T1000 (cell line): ENCODE results near the gene ARHGAP22.
"Not testable (repeated sequence)": the region's sequence is repeated elsewhere in the genome, so short reads cannot be mapped to it uniquely, and the experiment has no call there.

Source experiments
- DNase-seq: peaks from one replicate; lab custom pipeline; 2025; ENCODE audit warnings: mixed read lengths; lab: John Stamatoyannopoulos, UW

The ARHGAP22 gene

GRCh38 chr10:48604991-48605508 lies at the start of gene ARHGAP22:
ARHGAP22 (minus strand) TSS chr10:48605073; CDS start chr10:48604796, 277 bp downstream.
- peak; percentile 58 for DNase-seq

- no peak for DNase-seq
Measured at GRCh38 chr10:48653944-48654698, 49.2 kb upstream of the ARHGAP22 start.

GRCh38 chr10:48653347-48653746 lies 48.5 kb upstream of the ARHGAP22 start:
- no peak for DNase-seq

GRCh38 chr10:48652344-48652743 lies 47.5 kb upstream of the ARHGAP22 start:
- DNase-seq, result no peak

GRCh38 chr10:48651839-48652238 lies 47.0 kb upstream of the ARHGAP22 start:
- no peak for DNase-seq

GRCh38 chr10:48651293-48651692 lies 46.4 kb upstream of the ARHGAP22 start:
- DNase-seq, result no peak

- DNase-seq, result no peak
Measured at GRCh38 chr10:48649349-48649944, 44.6 kb upstream of the ARHGAP22 start.

- no peak for DNase-seq
Measured at GRCh38 chr10:48648172-48648942, 43.5 kb upstream of the ARHGAP22 start.

- DNase-seq, result not testable (repeated sequence)
Measured at GRCh38 chr10:48647073-48647472, 42.2 kb upstream of the ARHGAP22 start.

- DNase-seq, result no peak
Measured at GRCh38 chr10:48645600-48645999, 40.7 kb upstream of the ARHGAP22 start.

- not testable (repeated sequence) for DNase-seq
Measured at GRCh38 chr10:48641099-48641690, 36.3 kb upstream of the ARHGAP22 start.

- DNase-seq, result no peak
Measured at GRCh38 chr10:48640326-48640725, 35.5 kb upstream of the ARHGAP22 start.

- no peak for DNase-seq
Measured at GRCh38 chr10:48639632-48640031, 34.8 kb upstream of the ARHGAP22 start.

- no peak for DNase-seq
Measured at GRCh38 chr10:48638739-48639527, 34.1 kb upstream of the ARHGAP22 start.

GRCh38 chr10:48638158-48638557 lies 33.3 kb upstream of the ARHGAP22 start:
- DNase-seq, result no peak

- no peak for DNase-seq
Measured at GRCh38 chr10:48636901-48637300, 32.0 kb upstream of the ARHGAP22 start.

GRCh38 chr10:48636231-48636630 lies 31.4 kb upstream of the ARHGAP22 start:
- DNase-seq, result no peak

- no peak for DNase-seq
Measured at GRCh38 chr10:48634984-48635557, 30.2 kb upstream of the ARHGAP22 start.

GRCh38 chr10:48634198-48634983 lies 29.5 kb upstream of the ARHGAP22 start:
- DNase-seq, result peak; percentile 60
